ENCODE results near the gene MINDY4. TPM values are rescaled to one million over a fixed set of nuclear protein-coding genes. Genes with fewer than 3 reads are reported as not detected.

Gene MINDY4
- total RNA-seq, 1 experiment from 2014 or later, result 9.2 TPM

DNA sequence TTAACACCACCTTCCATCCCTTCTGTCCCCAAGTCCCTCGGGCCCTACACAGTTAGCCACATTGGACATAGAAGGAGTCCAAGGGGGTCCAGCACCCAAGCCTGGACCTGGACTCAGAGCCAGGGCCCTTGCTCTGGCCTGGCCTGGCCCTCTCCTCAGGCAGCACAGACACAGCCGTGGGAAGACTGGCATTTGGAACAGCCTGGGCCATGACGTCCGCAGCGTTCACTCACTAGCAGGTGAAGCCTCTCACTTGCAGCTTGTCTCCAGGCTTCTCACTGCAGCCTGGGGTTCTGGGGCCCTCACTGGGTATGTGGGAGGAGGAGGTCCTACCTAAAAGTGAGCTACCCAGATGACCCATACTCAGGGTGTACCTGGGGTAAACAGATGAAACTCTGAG lies 106.8 kb downstream of the MINDY4 start:
- no peak overlapping the region for H3K27ac Mint-ChIP-seq (ENCODE audit: low read depth, unreplicated experiment)
- no peak overlapping the region for H3K4me3 Mint-ChIP-seq (ENCODE audit: unreplicated experiment)
- H3K9me3 Mint-ChIP-seq (ENCODE audit: unreplicated experiment), result no peaks in the 10 kb centered on the region
- H3K27me3 Mint-ChIP-seq (ENCODE audit: insufficient read depth, unreplicated experiment), result no peaks in the 10 kb centered on the region
- ChIA-PET POLR2A (interaction anchor here (0.6 to 1.2 kb wide), 2 partner anchors 11 to 83 kb away, joined by 3 read pairs; no protein-coding TSS in a partner anchor), CTCF (no interaction called here)
- no TSS peak for BruUV-seq (replicated peaks)
- DNase-seq (ENCODE audit: unreplicated experiment), result no peak
- no peaks in the 10 kb centered on the region for H3K4me1 Mint-ChIP-seq (ENCODE audit: insufficient read depth, unreplicated experiment)
- intact Hi-C loops (cut with micrococcal nuclease), result no loop called here
- TF ChIP-seq, protein P1, sequence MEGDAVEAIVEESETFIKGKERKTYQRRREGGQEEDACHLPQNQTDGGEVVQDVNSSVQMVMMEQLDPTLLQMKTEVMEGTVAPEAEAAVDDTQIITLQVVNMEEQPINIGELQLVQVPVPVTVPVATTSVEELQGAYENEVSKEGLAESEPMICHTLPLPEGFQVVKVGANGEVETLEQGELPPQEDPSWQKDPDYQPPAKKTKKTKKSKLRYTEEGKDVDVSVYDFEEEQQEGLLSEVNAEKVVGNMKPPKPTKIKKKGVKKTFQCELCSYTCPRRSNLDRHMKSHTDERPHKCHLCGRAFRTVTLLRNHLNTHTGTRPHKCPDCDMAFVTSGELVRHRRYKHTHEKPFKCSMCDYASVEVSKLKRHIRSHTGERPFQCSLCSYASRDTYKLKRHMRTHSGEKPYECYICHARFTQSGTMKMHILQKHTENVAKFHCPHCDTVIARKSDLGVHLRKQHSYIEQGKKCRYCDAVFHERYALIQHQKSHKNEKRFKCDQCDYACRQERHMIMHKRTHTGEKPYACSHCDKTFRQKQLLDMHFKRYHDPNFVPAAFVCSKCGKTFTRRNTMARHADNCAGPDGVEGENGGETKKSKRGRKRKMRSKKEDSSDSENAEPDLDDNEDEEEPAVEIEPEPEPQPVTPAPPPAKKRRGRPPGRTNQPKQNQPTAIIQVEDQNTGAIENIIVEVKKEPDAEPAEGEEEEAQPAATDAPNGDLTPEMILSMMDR (IDR thresholded peaks at IDR 0.05; ENCODE audit: unreplicated experiment), result no peak
- peaks cover 6% of the 10 kb centered on the region for H3K36me3 Mint-ChIP-seq (ENCODE audit: insufficient read depth, unreplicated experiment)

DNA sequence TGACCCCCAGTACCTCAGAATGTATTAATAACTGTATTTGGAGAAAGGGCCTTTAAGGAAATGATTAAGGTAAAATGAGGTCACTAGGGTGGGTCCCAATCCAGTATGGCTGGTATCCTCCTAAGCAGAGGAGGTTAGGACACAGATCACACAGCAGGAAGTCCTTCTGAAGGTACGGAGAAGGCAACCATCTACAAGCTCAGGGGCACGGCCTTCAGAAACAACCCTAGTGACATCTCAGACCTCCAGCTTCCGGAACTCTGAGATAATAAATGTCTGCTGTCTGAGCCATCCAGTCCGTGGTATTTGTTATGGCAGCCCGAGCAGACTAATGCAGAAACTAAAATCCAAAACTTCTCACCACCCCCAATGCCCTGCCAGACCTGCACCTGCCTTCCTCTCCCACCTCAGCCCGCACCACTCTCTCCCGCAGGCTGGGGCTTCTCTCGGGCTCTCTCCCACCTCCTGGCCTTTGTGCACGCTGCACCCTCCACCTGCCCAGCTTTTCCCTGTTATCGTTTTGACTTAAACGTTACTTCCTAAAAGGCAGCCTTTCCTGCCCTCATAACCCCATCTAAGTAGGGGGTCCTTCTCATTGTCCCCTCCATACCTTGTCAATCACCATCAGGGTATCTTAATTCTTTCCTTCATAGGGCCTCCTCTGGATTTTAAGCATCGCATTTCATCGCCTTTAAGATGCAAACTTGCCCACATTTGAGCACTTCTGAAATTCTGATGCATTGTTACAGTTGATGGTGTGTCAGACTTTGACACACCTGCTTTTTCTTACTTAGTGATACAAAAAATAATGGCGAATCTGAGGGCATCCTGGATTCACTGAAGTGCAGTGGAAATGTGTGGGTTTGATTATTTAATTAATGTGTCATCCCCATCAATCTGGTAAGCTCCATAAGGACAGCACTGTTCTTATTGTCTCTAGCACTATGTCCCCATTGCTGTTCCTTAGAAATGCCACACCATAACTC lies 108.2 kb downstream of the MINDY4 start:
- CTCF ChIA-PET, result interaction anchor here (0.7 kb wide), 1 partner anchor 247 kb away, joined by 4 read pairs; no protein-coding TSS in a partner anchor
- BruUV-seq (replicated peaks), result no TSS peak
- Mint-ChIP-seq H3K9me3 (ENCODE audit: unreplicated experiment) (no peaks in the 10 kb centered on the region), H3K4me3 (ENCODE audit: unreplicated experiment) (no peak overlapping the region), H3K36me3 (ENCODE audit: insufficient read depth, unreplicated experiment) (peaks cover 12% of the 10 kb centered on the region), H3K4me1 (ENCODE audit: insufficient read depth, unreplicated experiment) (no peaks in the 10 kb centered on the region), H3K27ac (ENCODE audit: low read depth, unreplicated experiment) (no peak overlapping the region), H3K27me3 (ENCODE audit: insufficient read depth, unreplicated experiment) (no peaks in the 10 kb centered on the region)
- POLR2A ChIA-PET, result interaction anchor here (0.7 to 1.2 kb wide), 2 partner anchors 9 to 62 kb away, joined by 3 read pairs; no protein-coding TSS in a partner anchor
- DNase-seq (ENCODE audit: unreplicated experiment), result no peak
- intact Hi-C loops (cut with micrococcal nuclease), result no loop called here
- TF ChIP-seq, protein P1 (IDR thresholded peaks at IDR 0.05; ENCODE audit: unreplicated experiment), result no peak

DNA sequence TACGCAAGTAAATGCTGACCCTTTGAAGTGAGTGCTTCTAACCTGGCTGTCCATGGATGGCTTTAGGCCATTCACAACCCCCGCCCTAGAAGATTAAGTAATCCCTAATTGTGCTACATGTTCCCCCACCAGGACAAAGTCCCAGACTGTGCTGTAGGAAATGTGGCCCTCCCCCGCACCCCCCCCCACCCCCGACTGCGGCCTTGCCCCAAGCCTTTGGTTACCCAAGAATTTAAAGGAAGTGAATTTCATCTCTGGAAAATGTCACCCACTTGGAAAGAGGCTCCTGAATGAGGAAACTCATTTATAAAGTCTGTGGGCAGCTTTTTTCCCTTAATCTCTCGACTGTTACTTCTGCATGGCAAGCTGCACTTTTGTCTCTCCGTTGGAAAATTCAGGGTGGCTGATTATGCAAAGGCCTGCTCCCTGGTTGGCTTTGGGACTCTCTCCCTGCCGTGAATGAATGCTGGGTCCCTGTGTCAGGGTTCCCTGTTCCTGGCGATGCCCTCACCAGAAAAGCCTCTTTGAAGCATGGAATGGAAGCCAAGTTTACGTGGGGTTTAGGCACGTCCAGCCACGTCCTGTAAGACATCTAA lies 109.0 kb downstream of the MINDY4 start:
- Mint-ChIP-seq H3K4me1 (ENCODE audit: insufficient read depth, unreplicated experiment) (no peaks in the 10 kb centered on the region), H3K9me3 (ENCODE audit: unreplicated experiment) (no peaks in the 10 kb centered on the region), H3K36me3 (ENCODE audit: insufficient read depth, unreplicated experiment) (peaks cover 12% of the 10 kb centered on the region), H3K4me3 (ENCODE audit: unreplicated experiment) (no peak overlapping the region), H3K27ac (ENCODE audit: low read depth, unreplicated experiment) (no peak overlapping the region), H3K27me3 (ENCODE audit: insufficient read depth, unreplicated experiment) (no peaks in the 10 kb centered on the region)
- CTCF ChIA-PET, result no interaction called here
- no peak for DNase-seq (ENCODE audit: unreplicated experiment)
- BruUV-seq (replicated peaks), result no TSS peak
- POLR2A ChIA-PET, result no interaction called here
- TF ChIP-seq, protein P1 (IDR thresholded peaks at IDR 0.05; ENCODE audit: unreplicated experiment), result no peak
- intact Hi-C loops (cut with micrococcal nuclease), result no loop called here

DNA sequence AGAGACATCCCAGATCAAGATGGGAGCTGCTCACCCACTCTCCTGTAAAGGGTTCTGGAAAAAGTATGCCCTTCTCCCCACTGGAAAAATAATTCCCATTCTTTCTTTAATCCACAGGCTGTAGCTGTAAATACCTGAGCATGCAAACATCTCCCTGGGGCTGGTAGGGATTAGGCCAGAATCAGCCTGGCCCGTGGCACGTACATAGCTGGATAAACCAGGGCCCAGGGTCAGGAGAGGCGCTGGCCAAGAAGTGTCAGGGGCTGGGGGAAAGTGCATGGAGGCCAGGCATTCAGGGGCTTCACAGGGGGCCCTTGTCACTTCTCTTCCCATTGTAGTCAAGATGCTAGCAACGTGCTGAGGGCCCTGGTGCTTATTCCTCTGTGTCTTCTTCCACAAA lies 109.7 kb downstream of the MINDY4 start:
- intact Hi-C loops (cut with micrococcal nuclease), result no loop called here
- ChIA-PET POLR2A (no interaction called here), CTCF (interaction anchor here (0.6 to 2.2 kb wide), 2 partner anchors 16 to 58 kb away, joined by 3 to 6 read pairs; no protein-coding TSS in a partner anchor)
- TF ChIP-seq, protein P1 (IDR thresholded peaks at IDR 0.05; ENCODE audit: unreplicated experiment), result no peak
- Mint-ChIP-seq H3K27me3 (ENCODE audit: insufficient read depth, unreplicated experiment) (no peaks in the 10 kb centered on the region), H3K4me3 (ENCODE audit: unreplicated experiment) (no peak overlapping the region), H3K36me3 (ENCODE audit: insufficient read depth, unreplicated experiment) (peaks cover 12% of the 10 kb centered on the region), H3K4me1 (ENCODE audit: insufficient read depth, unreplicated experiment) (no peaks in the 10 kb centered on the region), H3K27ac (ENCODE audit: low read depth, unreplicated experiment) (no peak overlapping the region), H3K9me3 (ENCODE audit: unreplicated experiment) (no peaks in the 10 kb centered on the region)
- DNase-seq (ENCODE audit: unreplicated experiment), result no peak
- no TSS peak for BruUV-seq (replicated peaks)

All from MCF 10A (cell line).